ENCODE results near the gene BMF.
"Not testable (repeated sequence)": the region's sequence is repeated elsewhere in the genome, so short reads cannot be mapped to it uniquely, and the experiment has no call there.

Gene BMF

GRCh38 chr15:40108855-40109735 is at the start of gene BMF:
TSS of gene BMF (minus strand) at chr15:40108879. CDS start at chr15:40106086, 2,793 bp downstream.
- peaks cover 59% of the 10 kb centered on the region for H3K4me1 Mint-ChIP-seq
- peaks cover 33% of the 10 kb centered on the region for H3K36me3 Mint-ChIP-seq
- ATAC-seq, result peak; percentile 82
- peak within 1 kb of the TSS; percentile 91 for H3K27ac Mint-ChIP-seq
- H3K4me3 Mint-ChIP-seq, result peak within 1 kb of the TSS; percentile 81
- H3K27me3 Mint-ChIP-seq, result no peaks in the 10 kb centered on the region
- no peaks in the 10 kb centered on the region for H3K9me3 Mint-ChIP-seq

GRCh38 chr15:40157778-40158447 is 49.2 kb upstream of the BMF start:
- Mint-ChIP-seq H3K27me3 (no peaks in the 10 kb centered on the region), H3K36me3 (no peaks in the 10 kb centered on the region), H3K4me1 (peaks cover 7% of the 10 kb centered on the region), H3K9me3 (no peaks in the 10 kb centered on the region), H3K4me3 (no peak overlapping the region), H3K27ac (no peak overlapping the region)
- ATAC-seq, result no peak

GRCh38 chr15:40155270-40155910 is 46.7 kb upstream of the BMF start:
- Mint-ChIP-seq H3K9me3 (no peaks in the 10 kb centered on the region), H3K36me3 (no peaks in the 10 kb centered on the region), H3K27ac (peak overlapping the region; percentile 8), H3K4me3 (no peak overlapping the region), H3K4me1 (peaks cover 7% of the 10 kb centered on the region), H3K27me3 (no peaks in the 10 kb centered on the region)
- ATAC-seq, result no peak

GRCh38 chr15:40154821-40155220 is 46.1 kb upstream of the BMF start:
- not testable (repeated sequence) for H3K9me3 Mint-ChIP-seq, ATAC-seq, H3K27ac Mint-ChIP-seq, H3K36me3 Mint-ChIP-seq, H3K4me1 Mint-ChIP-seq, H3K27me3 Mint-ChIP-seq, H3K4me3 Mint-ChIP-seq

GRCh38 chr15:40151991-40152390 is 43.3 kb upstream of the BMF start:
- ATAC-seq, result no peak
- H3K27me3 Mint-ChIP-seq, result no peaks in the 10 kb centered on the region
- H3K9me3 Mint-ChIP-seq, result no peaks in the 10 kb centered on the region
- peaks cover 7% of the 10 kb centered on the region for H3K4me1 Mint-ChIP-seq
- H3K4me3 Mint-ChIP-seq, result no peak overlapping the region
- H3K36me3 Mint-ChIP-seq, result no peaks in the 10 kb centered on the region
- H3K27ac Mint-ChIP-seq, result no peak overlapping the region

GRCh38 chr15:40151499-40151898 is 42.8 kb upstream of the BMF start:
- Mint-ChIP-seq H3K27me3 (no peaks in the 10 kb centered on the region), H3K9me3 (no peaks in the 10 kb centered on the region), H3K4me3 (no peak overlapping the region), H3K36me3 (no peaks in the 10 kb centered on the region), H3K27ac (no peak overlapping the region), H3K4me1 (peaks cover 7% of the 10 kb centered on the region)
- no peak for ATAC-seq

GRCh38 chr15:40150163-40150925 is 41.7 kb upstream of the BMF start:
- Mint-ChIP-seq H3K9me3 (no peaks in the 10 kb centered on the region), H3K4me1 (no peaks in the 10 kb centered on the region), H3K27ac (no peak overlapping the region), H3K36me3 (no peaks in the 10 kb centered on the region), H3K27me3 (no peaks in the 10 kb centered on the region), H3K4me3 (no peak overlapping the region)
- ATAC-seq, result no peak

GRCh38 chr15:40149339-40149738 is 40.7 kb upstream of the BMF start:
- no peaks in the 10 kb centered on the region for H3K9me3 Mint-ChIP-seq

GRCh38 chr15:40146037-40146436 is 37.4 kb upstream of the BMF start:
- ATAC-seq, result no peak
- Mint-ChIP-seq H3K9me3 (no peaks in the 10 kb centered on the region), H3K36me3 (no peaks in the 10 kb centered on the region), H3K4me3 (no peak overlapping the region), H3K27ac (no peak overlapping the region), H3K27me3 (no peaks in the 10 kb centered on the region), H3K4me1 (no peaks in the 10 kb centered on the region)

More at GRCh38 chr15:40149339-40149738, 40.7 kb upstream of the BMF start:
- Mint-ChIP-seq H3K36me3 (no peaks in the 10 kb centered on the region), H3K27ac (no peak overlapping the region), H3K27me3 (no peaks in the 10 kb centered on the region), H3K4me3 (no peak overlapping the region), H3K4me1 (no peaks in the 10 kb centered on the region)
- no peak for ATAC-seq

- Mint-ChIP-seq H3K27ac (no peak overlapping the region), H3K4me1 (no peaks in the 10 kb centered on the region), H3K27me3 (no peaks in the 10 kb centered on the region), H3K4me3 (no peak overlapping the region), H3K9me3 (no peaks in the 10 kb centered on the region), H3K36me3 (no peaks in the 10 kb centered on the region)
- no peak for ATAC-seq
Measured at GRCh38 chr15:40142428-40142827, 33.7 kb upstream of the BMF start.

- not testable (repeated sequence) for H3K36me3 Mint-ChIP-seq, H3K27ac Mint-ChIP-seq, H3K4me1 Mint-ChIP-seq, ATAC-seq, H3K9me3 Mint-ChIP-seq, H3K4me3 Mint-ChIP-seq, H3K27me3 Mint-ChIP-seq
Measured at GRCh38 chr15:40138201-40138570, 29.5 kb upstream of the BMF start.

- ATAC-seq, result no peak
- Mint-ChIP-seq H3K9me3 (no peaks in the 10 kb centered on the region), H3K27me3 (no peaks in the 10 kb centered on the region), H3K4me1 (no peaks in the 10 kb centered on the region), H3K4me3 (no peak overlapping the region), H3K36me3 (no peaks in the 10 kb centered on the region), H3K27ac (no peak overlapping the region)
Measured at GRCh38 chr15:40137303-40138200, 28.9 kb upstream of the BMF start.

GRCh38 chr15:40136470-40137302 is 28.0 kb upstream of the BMF start:
- Mint-ChIP-seq H3K27ac (no peak overlapping the region), H3K36me3 (no peaks in the 10 kb centered on the region), H3K27me3 (no peaks in the 10 kb centered on the region), H3K4me3 (no peak overlapping the region), H3K4me1 (no peaks in the 10 kb centered on the region), H3K9me3 (no peaks in the 10 kb centered on the region)
- no peak for ATAC-seq

Data from stimulated activated memory B cell treated with anti-CD40 and anti-IgM and Interleukin-4, amounts not matched to agents 10 μg/mL and 1 μg/mL and 100 μg/mL, for 72 hours (primary cell).